H9 (cell line): Measurements from ENCODE around the gene HOXA1. TPM values are rescaled to one million over a fixed set of nuclear protein-coding genes. Genes with fewer than 3 reads are reported as not detected.

ENCODE experiments used
- DNase-seq: peaks from one replicate; pipeline ENCODE4 v3.0.0-alpha.2; 2017
- H2AFZ ChIP-seq: one replicate; pipeline ENCODE4 v1.6.1; 2013; ENCODE audit warnings: mild to moderate bottlenecking, low read length, control low read depth, moderate library complexity
- H2AK5ac ChIP-seq: 2 replicates; pipeline ENCODE4 v1.6.1; 2013; ENCODE audit warnings: low read length, control low read depth, mixed read lengths; ENCODE audit not compliant: insufficient read length
- H2BK120ac ChIP-seq: one replicate; pipeline ENCODE4 v1.6.1; 2013; ENCODE audit warnings: low read depth, mild to moderate bottlenecking, low read length, control low read depth, inconsistent platforms; ENCODE audit not compliant: poor library complexity, severe bottlenecking
- H2BK12ac ChIP-seq: 2 replicates; pipeline ENCODE4 v1.6.1; 2013; ENCODE audit warnings: low read length, control low read depth, mixed read lengths, low read depth; ENCODE audit not compliant: insufficient read length
- H2BK15ac ChIP-seq: 2 replicates; pipeline ENCODE4 v1.6.1; 2013; ENCODE audit warnings: low read depth, low read length, control low read depth
- H2BK20ac ChIP-seq: one replicate; pipeline ENCODE4 v1.6.1; 2013; ENCODE audit warnings: low read depth, mild to moderate bottlenecking, low read length, control low read depth, inconsistent platforms; ENCODE audit not compliant: poor library complexity, severe bottlenecking
- H2BK5ac ChIP-seq: 2 replicates; pipeline ENCODE4 v1.6.1; 2013; ENCODE audit warnings: low read length, control low read depth, mixed read lengths; ENCODE audit not compliant: insufficient read length
- H3K14ac ChIP-seq: 2 replicates; pipeline ENCODE4 v1.6.1; 2013; ENCODE audit warnings: low read length, control low read depth; ENCODE audit not compliant: insufficient read depth
- H3K18ac ChIP-seq: 2 replicates; pipeline ENCODE4 v1.6.1; 2013; ENCODE audit warnings: low read depth, mild to moderate bottlenecking, mixed read lengths, low read length, control low read depth; ENCODE audit not compliant: insufficient read length
- H3K23ac ChIP-seq: 2 replicates; pipeline ENCODE4 v1.6.1; 2013; ENCODE audit warnings: low read length, control low read depth, mixed read lengths, low read depth; ENCODE audit not compliant: insufficient read length
- H3K23me2 ChIP-seq: 2 replicates; pipeline ENCODE4 v1.6.1; 2013; ENCODE audit warnings: low read depth, mild to moderate bottlenecking, mixed read lengths, low read length, control low read depth; ENCODE audit not compliant: insufficient read length, poor library complexity, severe bottlenecking
- H3K27ac ChIP-seq: 2 replicates; pipeline ENCODE4 v1.5.1; 2013; ENCODE audit warnings: low read length, control low read depth, mixed read lengths, low read depth; ENCODE audit not compliant: insufficient read length
- H3K27me3 ChIP-seq: 2 replicates; pipeline ENCODE4 v1.6.1; 2013; ENCODE audit warnings: low read length, control low read depth, inconsistent platforms; ENCODE audit not compliant: insufficient read depth
- H3K4ac ChIP-seq: 2 replicates; pipeline ENCODE4 v1.6.1; 2013; ENCODE audit warnings: low read depth, mild to moderate bottlenecking, control low read depth, inconsistent platforms, low read length, moderate library complexity
- H3K4me1 ChIP-seq: 2 replicates; pipeline ENCODE4 v1.6.1; 2013; ENCODE audit warnings: low read length, control low read depth, inconsistent platforms; ENCODE audit not compliant: insufficient read depth
- H3K4me2 ChIP-seq: 2 replicates; pipeline ENCODE4 v1.6.1; 2013; ENCODE audit warnings: low read length, control low read depth, mixed read lengths; ENCODE audit not compliant: insufficient read length, insufficient read depth
- H3K56ac ChIP-seq: 2 replicates; pipeline ENCODE4 v1.6.1; 2013; ENCODE audit warnings: low read depth, mild to moderate bottlenecking, mixed read lengths, low read length, control low read depth; ENCODE audit not compliant: insufficient read length
- H3K79me1 ChIP-seq: 2 replicates; pipeline ENCODE4 v1.6.1; 2013; ENCODE audit warnings: low read depth, mild to moderate bottlenecking, moderate library complexity, low read length, control low read depth, inconsistent platforms; ENCODE audit not compliant: insufficient read depth, poor library complexity, severe bottlenecking
- H3K79me2 ChIP-seq: 2 replicates; pipeline ENCODE4 v1.6.1; 2013; ENCODE audit warnings: low read length, control low read depth, inconsistent platforms; ENCODE audit not compliant: insufficient read depth
- H3K9ac ChIP-seq: 2 replicates; pipeline ENCODE4 v1.6.1; 2013; ENCODE audit warnings: low read length, control low read depth, mixed read lengths; ENCODE audit not compliant: insufficient read length; ENCODE audit errors: extremely low read depth
- H3K9me3 ChIP-seq: one replicate; pipeline ENCODE4 v1.6.1; 2013; ENCODE audit warnings: low read depth, low read length, inconsistent platforms; ENCODE audit not compliant: control insufficient read depth
- H3T11ph ChIP-seq: one replicate; pipeline ENCODE4 v1.6.1; 2013; ENCODE audit warnings: mild to moderate bottlenecking, low read length, control low read depth, inconsistent platforms
- H4K20me1 ChIP-seq: one replicate; pipeline ENCODE4 v1.6.1; 2013; ENCODE audit not compliant: control insufficient read depth, insufficient read length, insufficient read depth
- H4K5ac ChIP-seq: 2 replicates; pipeline ENCODE4 v1.6.1; 2013; ENCODE audit warnings: low read depth, mild to moderate bottlenecking, mixed read lengths, low read length, control low read depth; ENCODE audit not compliant: insufficient read length
- H4K8ac ChIP-seq: replicated peaks from 2 replicates; pipeline ENCODE4 v1.6.1; 2013; ENCODE audit warnings: low read length, control low read depth, mixed read lengths, low read depth; ENCODE audit not compliant: insufficient read length
- H4K91ac ChIP-seq: 2 replicates; pipeline ENCODE4 v1.6.1; 2013; ENCODE audit warnings: low read depth, mild to moderate bottlenecking, moderate library complexity, mixed read lengths, low read length, control low read depth; ENCODE audit not compliant: insufficient read length
- H3K27ac Mint-ChIP-seq, 3 experiments: 2 replicates in 2 of 3; 3 replicates in 1 of 3; pipeline ENCODE4 v1.8.0; 2020 to 2021; ENCODE audit warnings: mixed read lengths in 3 of 3, mild to moderate bottlenecking in 1 of 3, moderate library complexity in 1 of 3
- H3K27me3 Mint-ChIP-seq: 2 replicates; pipeline ENCODE4 v1.8.0; 2021; ENCODE audit warnings: low read depth, mild to moderate bottlenecking, moderate library complexity, mixed read lengths
- H3K36me3 Mint-ChIP-seq, 3 experiments: 2 replicates in 2 of 3; 3 replicates in 1 of 3; pipeline ENCODE4 v1.8.0; 2020 to 2021; ENCODE audit warnings: low read depth in 3 of 3, mixed read lengths in 3 of 3; ENCODE audit not compliant: insufficient read depth in 1 of 3
- H3K4me1 Mint-ChIP-seq, 2 experiments: 2 replicates each; pipeline ENCODE4 v1.8.0; 2020; ENCODE audit warnings: mixed read lengths in 2 of 2
- H3K4me3 Mint-ChIP-seq, 2 experiments: 2 replicates in 1 of 2; 3 replicates in 1 of 2; pipeline ENCODE4 v1.8.0; 2020 to 2021; ENCODE audit warnings: mild to moderate bottlenecking in 2 of 2, mixed read lengths in 2 of 2, moderate library complexity in 1 of 2
- H3K9me3 Mint-ChIP-seq, 2 experiments: 2 replicates in 1 of 2; 3 replicates in 1 of 2; pipeline ENCODE4 v1.8.0; 2020; ENCODE audit warnings: mild to moderate bottlenecking in 2 of 2, mixed read lengths in 2 of 2, moderate library complexity in 1 of 2
- CTCF ChIP-seq: fragments of 200-600 bp; sonication (generic); conservative IDR thresholded peaks from 3 replicates; pipeline ENCODE4 v1.8.0; 2021; ENCODE audit warnings: antibody characterized with exemption, mild to moderate bottlenecking
- WGBS: extraction: QIAGEN DNeasy Blood & Tissue Kit; methylation state at CpG from one replicate; pipeline ENCODE4 v1.1.7; 2013; ENCODE audit warnings: missing lambda C conversion rate, low lambda C conversion rate, mixed read lengths; ENCODE audit not compliant: insufficient read length; ENCODE audit errors: extremely low coverage; 5-methylcytosine and 5-hydroxymethylcytosine counted together
- total RNA-seq: library from RNA; stranded (reverse); gene quantifications from 2 replicates; pipeline ENCODE4 v1.2.1, GENCODE V29; 2021

Gene HOXA1
- total RNA-seq, 1 experiment from 2014 or later, result not detected

- H3K56ac ChIP-seq, result no peak overlapping the region
- H3K4me1 ChIP-seq, result no peaks in the 10 kb centered on the region
- no peak overlapping the region for H2BK5ac ChIP-seq
- H2AK5ac ChIP-seq, result no peak overlapping the region
- no peaks in the 10 kb centered on the region for H3K79me2 ChIP-seq
- H3K18ac ChIP-seq, result no peak overlapping the region
- no peak overlapping the region for H4K5ac ChIP-seq
- H3K23ac ChIP-seq, result no peak overlapping the region
- H2BK120ac ChIP-seq, result no peak overlapping the region
- DNase-seq, result no peak
- peaks cover 100% of the 10 kb centered on the region for H3K27me3 ChIP-seq
- H3K9me3 Mint-ChIP-seq, result peaks cover 9 to 13% of the 10 kb centered on the region in 2 experiments; a peak in 4 of 5 replicates
- H3K9ac ChIP-seq, result no peak overlapping the region
- no peak overlapping the region for H2BK15ac ChIP-seq
- no peak overlapping the region for H3K14ac ChIP-seq
- H3K79me1 ChIP-seq, result no peaks in the 10 kb centered on the region
- no CpG with 5 or more reads among the region's 26 CpGs for WGBS
- H3K4me3 Mint-ChIP-seq, result no peak overlapping the region
- H3K23me2 ChIP-seq, result no peaks in the 10 kb centered on the region
- H2BK20ac ChIP-seq, result no peak overlapping the region
- no peak overlapping the region for H3K27ac ChIP-seq
- H2AFZ ChIP-seq, result no peak overlapping the region
- peaks cover 0 to 5% (median 0%) of the 10 kb centered on the region in 3 experiments; a peak in 2 of 7 replicates for H3K36me3 Mint-ChIP-seq
- no peak for TF ChIP-seq CTCF
- peaks cover 0 to 10% of the 10 kb centered on the region in 2 experiments; a peak in 1 of 4 replicates for H3K4me1 Mint-ChIP-seq
- H3K27me3 Mint-ChIP-seq, result peaks cover 100% of the 10 kb centered on the region
- no peak overlapping the region for H3K4ac ChIP-seq
- H3T11ph ChIP-seq, result no peak overlapping the region
- H3K4me2 ChIP-seq, result no peak overlapping the region
- no peak overlapping the region for H4K8ac ChIP-seq
- no peak overlapping the region for H3K27ac Mint-ChIP-seq
- no peaks in the 10 kb centered on the region for H3K9me3 ChIP-seq
- H4K20me1 ChIP-seq, result peaks cover 2% of the 10 kb centered on the region
- no peak overlapping the region for H2BK12ac ChIP-seq
- H4K91ac ChIP-seq, result no peak overlapping the region
These were observed 27.8 kb upstream of the HOXA1 start for GRCh38 chr7:27123477-27124053.
